K562 (cell line): ENCODE results near the gene RNF168. TPM values are rescaled to one million over a fixed set of nuclear protein-coding genes. Genes with fewer than 3 reads are reported as not detected.

ENCODE experiments used
- ATF3 ChIP-seq, 2 experiments: fragments of 450-650 bp in 1 of 2; sonication (generic) in 1 of 2; formaldehyde crosslinking in 1 of 2; IDR thresholded peaks in 1 of 2; conservative IDR thresholded peaks in 1 of 2; 2 replicates each; pipeline versions ENCODE4 v1.6.1 to v1.8.1; 2016 to 2023; ENCODE audit warnings: mild to moderate bottlenecking in 2 of 2, moderate library complexity in 2 of 2, inconsistent platforms in 1 of 2, missing genetic modification reagents in 1 of 2
- CEBPB ChIP-seq: fragments of 450-650 bp; IDR thresholded peaks from 2 replicates; pipeline ENCODE4 v1.6.1; 2016; ENCODE audit warnings: missing genetic modification characterization, missing compliant biosample characterization
- DMBX1 ChIP-seq: fragments of 250-450 bp; sonication (Bioruptor Pico); IDR thresholded peaks from 2 replicates; pipeline ENCODE4 v1.8.0; 2022; ENCODE audit warnings: inconsistent platforms, mild to moderate bottlenecking, moderate library complexity, borderline replicate concordance
- GTF2F1 ChIP-seq: IDR thresholded peaks from 2 replicates; pipeline ENCODE4 v1.6.1; 2011; ENCODE audit warnings: low read depth, low read length, improper control_type of control experiment
- HLTF ChIP-seq: fragments of 450-650 bp; IDR thresholded peaks from 2 replicates; pipeline ENCODE4 v1.6.1; 2016
- HNRNPH1 ChIP-seq: fragments of 200-400 bp; formaldehyde crosslinking; optimal IDR thresholded peaks from 2 replicates; pipeline ENCODE3; 2017; ENCODE audit warnings: low read depth, mild to moderate bottlenecking, low read length, moderate library complexity
- JUND ChIP-seq, 2 experiments: IDR thresholded peaks; 2 replicates in 1 of 2; 3 replicates in 1 of 2; pipeline ENCODE4 v1.6.1; 2011; ENCODE audit warnings: borderline replicate concordance in 2 of 2, low read depth in 2 of 2, low read length in 2 of 2, improper control_type of control experiment in 1 of 2, missing biosample characterization in 1 of 2, missing genetic modification characterization in 1 of 2, missing genetic modification reagents in 1 of 2
- L3MBTL2 ChIP-seq: fragments of 450-650 bp; IDR thresholded peaks from 2 replicates; pipeline ENCODE4 v1.6.1; 2016; ENCODE audit warnings: mild to moderate bottlenecking, moderate library complexity
- MTA3 ChIP-seq: fragments of 450-650 bp; formaldehyde crosslinking; IDR thresholded peaks from 2 replicates; pipeline ENCODE4 v1.6.1; 2017; ENCODE audit warnings: mild to moderate bottlenecking, borderline replicate concordance
- NCOR1 ChIP-seq: fragments of 450-650 bp; IDR thresholded peaks from 2 replicates; pipeline ENCODE4 v1.6.1; 2016; ENCODE audit warnings: mild to moderate bottlenecking, moderate library complexity
- PHB ChIP-seq: fragments of 250-450 bp; sonication (Bioruptor Pico); IDR thresholded peaks from 2 replicates; pipeline ENCODE4 v1.5.0; 2021
- PRPF4 ChIP-seq: fragments of 200-400 bp; formaldehyde crosslinking; IDR thresholded peaks from one replicate; pipeline ENCODE4 v1.6.1; 2017; ENCODE audit warnings: low read length, low read depth, mild to moderate bottlenecking; ENCODE audit not compliant: insufficient read depth, poor library complexity, severe bottlenecking
- RAD21 ChIP-seq, 2 experiments: fragments of 250-450 bp in 1 of 2; fragments of 450-650 bp in 1 of 2; sonication (Bioruptor Pico) in 1 of 2; formaldehyde crosslinking in 1 of 2; IDR thresholded peaks in 1 of 2; conservative IDR thresholded peaks in 1 of 2; 2 replicates each; pipeline versions ENCODE4 v1.4.0 to v1.8.0; 2020 to 2022; ENCODE audit warnings: mild to moderate bottlenecking in 2 of 2, moderate library complexity in 1 of 2
- RBM39 ChIP-seq: fragments of 200-400 bp; formaldehyde crosslinking; optimal IDR thresholded peaks from 2 replicates; pipeline ENCODE3; 2018; ENCODE audit warnings: low read depth, low read length
- RNF2 ChIP-seq: sonication (generic); IDR thresholded peaks from 2 replicates; pipeline ENCODE4 v1.6.1; 2016
- SRSF9 ChIP-seq: fragments of 200-400 bp; formaldehyde crosslinking; IDR thresholded peaks from 2 replicates; pipeline ENCODE4 v1.6.1; 2017; ENCODE audit warnings: low read depth, low read length, borderline replicate concordance
- TGIF2 ChIP-seq: sonication (generic); formaldehyde crosslinking; IDR thresholded peaks from 2 replicates; pipeline ENCODE4 v1.8.1; 2022; ENCODE audit warnings: mild to moderate bottlenecking, missing genetic modification reagents, moderate library complexity
- ZBTB2 ChIP-seq: fragments of 450-650 bp; IDR thresholded peaks from 2 replicates; pipeline ENCODE4 v1.6.1; 2016; ENCODE audit warnings: antibody characterized with exemption
- ZNF274 ChIP-seq: IDR thresholded peaks from 2 replicates; pipeline ENCODE4 v1.6.1; 2011; ENCODE audit warnings: low read depth, mild to moderate bottlenecking, low read length, moderate library complexity, borderline replicate concordance
- ZNF431 ChIP-seq: sonication (generic); formaldehyde crosslinking; IDR thresholded peaks from 2 replicates; pipeline ENCODE4 v1.8.0; 2022; ENCODE audit warnings: mild to moderate bottlenecking, missing genetic modification reagents
- ZNF740 ChIP-seq, 3 experiments: fragments of 200-800 bp in 1 of 3; sonication (Bioruptor generic) in 1 of 3; sonication (generic) in 1 of 3; formaldehyde crosslinking in 1 of 3; IDR thresholded peaks; 2 replicates each; pipeline versions ENCODE4 v1.6.1 to v1.8.0; 2016 to 2022; ENCODE audit warnings: mild to moderate bottlenecking in 2 of 3, missing compliant biosample characterization in 2 of 3, missing genetic modification characterization in 2 of 3, missing genetic modification reagents in 1 of 3
- ZNF830 ChIP-seq: fragments of 250-450 bp; sonication (Bioruptor Pico); IDR thresholded peaks from 2 replicates; pipeline ENCODE4 v1.5.0; 2021; ENCODE audit warnings: mild to moderate bottlenecking
- polyA plus RNA-seq, 8 experiments: library from polyadenylated mRNA; depleted of rRNA in 4 of 8; stranded (reverse) in 5 of 8; unstranded in 3 of 8; fragments of >200 nt; fragmentation: Nextera tagmentation in 2 of 8; fragmentation: Illumina TruSeq in 1 of 8; extraction: Ambion mirVana in 2 of 8; extraction: Trizol in 1 of 8; gene quantifications; 2 replicates each; pipeline versions ENCODE4 v1.2.1 to v1.2.3, GENCODE V29; 2011 to 2014; ENCODE audit warnings: inconsistent platforms in 1 of 8, missing spikeins in 1 of 8
- total RNA-seq, 7 experiments: library from RNA; depleted of rRNA in 6 of 7; stranded (reverse); fragments of >200 nt in 6 of 7; fragmentation: Illumina TruSeq in 2 of 7; extraction: Trizol in 2 of 7; gene quantifications; 2 replicates each; pipeline versions ENCODE4 v1.2.1 to v1.2.3, GENCODE V29; 2011 to 2021; ENCODE audit warnings: low replicate concordance in 1 of 7
- TF ChIP-seq, protein P1 (sequence below): IDR thresholded peaks from 2 replicates; pipeline ENCODE4 v1.6.1; 2016; ENCODE audit warnings: missing genetic modification characterization, missing compliant biosample characterization

Gene RNF168
- total and polyA plus RNA-seq, 9 of the 15 experiments (the other 6 are each of a cell fraction or from before 2014, with no cell fraction given): 6.0 to 32.1 (median 16.6) TPM

DNA sequence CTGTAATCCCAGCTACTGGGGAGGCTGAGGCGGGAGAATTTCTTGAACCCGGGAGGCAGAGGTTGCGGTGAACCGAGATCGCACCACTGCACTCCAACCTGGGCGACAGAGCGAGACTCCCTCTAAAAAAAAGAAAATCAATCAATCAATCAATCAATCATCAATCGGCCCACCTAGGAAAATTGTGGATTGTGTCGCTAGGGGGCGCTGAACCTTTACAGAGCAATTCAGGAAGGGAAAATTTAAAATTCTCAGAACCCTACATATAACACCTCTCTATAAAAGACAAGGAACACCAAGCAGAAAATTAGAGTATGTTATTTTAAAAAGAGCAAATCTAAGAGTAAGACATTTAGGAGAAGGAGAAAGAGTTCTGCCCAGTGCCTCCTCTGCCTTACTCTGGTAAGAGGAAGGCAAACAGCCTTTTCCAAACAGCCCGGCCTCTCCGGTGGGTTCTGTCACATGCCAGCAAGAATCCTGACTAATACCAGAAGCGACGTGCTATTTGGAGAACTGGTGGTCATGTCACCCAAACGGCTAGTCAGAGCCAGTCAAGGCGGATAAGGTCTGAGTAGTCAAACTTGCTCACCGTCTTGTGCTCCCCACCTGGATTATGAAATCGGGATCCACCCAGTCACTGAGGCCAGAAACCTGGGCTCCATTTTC is 33.9 kb upstream of the RNF168 start (continued):
- TF ChIP-seq NCOR1 (no peak), ZNF740 (CRISPR knock-in tag; IDR thresholded peaks at IDR 0.05) (no peak), ZNF740 (tag; IDR thresholded peaks at IDR 0.05) (no peak), RBM39 (no peak), L3MBTL2 (0 out of 2 replicates have a peak, but pooled peaks have one; percentile 38), TGIF2 (no peak), ATF3 (IDR thresholded peaks at IDR 0.05) (no peak; the same call in 1 of the 2 replicates), ATF3 (CRISPR knock-in tag; conservative IDR thresholded peaks at IDR 0.05) (no peak), CEBPB (no peak), DMBX1 (CRISPR knock-in tag) (no peak), HLTF (no peak), ZBTB2 (peak; percentile 64; the same call in 1 of the 2 replicates), GTF2F1 (no peak), PHB (CRISPR knock-in tag) (no peak), HNRNPH1 (no peak), ZNF274 (no peak), JUND (IDR thresholded peaks at IDR 0.05; ENCODE audit: borderline replicate concordance, low read depth, low read length) (no peak), JUND (tag; IDR thresholded peaks at IDR 0.05; ENCODE audit: borderline replicate concordance, low read depth, low read length) (no peak), ZNF830 (CRISPR knock-in tag) (no peak), RNF2 (no peak), SRSF9 (no peak), PRPF4 (no peak), RAD21 (CRISPR knock-in tag; conservative IDR thresholded peaks at IDR 0.05 in 1 of 2, IDR thresholded peaks at IDR 0.05 in 1 of 2) (peak; percentile 30 to 61), MTA3 (no peak), ZNF431 (CRISPR knock-in tag) (no peak)
- TF ChIP-seq, protein P1, sequence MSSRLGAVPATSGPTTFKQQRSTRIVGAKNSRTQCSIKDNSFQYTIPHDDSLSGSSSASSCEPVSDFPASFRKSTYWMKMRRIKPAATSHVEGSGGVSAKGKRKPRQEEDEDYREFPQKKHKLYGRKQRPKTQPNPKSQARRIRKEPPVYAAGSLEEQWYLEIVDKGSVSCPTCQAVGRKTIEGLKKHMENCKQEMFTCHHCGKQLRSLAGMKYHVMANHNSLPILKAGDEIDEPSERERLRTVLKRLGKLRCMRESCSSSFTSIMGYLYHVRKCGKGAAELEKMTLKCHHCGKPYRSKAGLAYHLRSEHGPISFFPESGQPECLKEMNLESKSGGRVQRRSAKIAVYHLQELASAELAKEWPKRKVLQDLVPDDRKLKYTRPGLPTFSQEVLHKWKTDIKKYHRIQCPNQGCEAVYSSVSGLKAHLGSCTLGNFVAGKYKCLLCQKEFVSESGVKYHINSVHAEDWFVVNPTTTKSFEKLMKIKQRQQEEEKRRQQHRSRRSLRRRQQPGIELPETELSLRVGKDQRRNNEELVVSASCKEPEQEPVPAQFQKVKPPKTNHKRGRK: no peak
